HG03175 (cell line): ENCODE results near the gene ADAM12.

Experiments used
- ATAC-seq: cut with Tn5 transposase; IDR thresholded peaks from one replicate; pipeline ENCODE4 v1.9.1; 2021; ENCODE audit warnings: mild to moderate bottlenecking, moderate library complexity; ENCODE audit not compliant: unreplicated experiment

Gene ADAM12

GRCh38 chr10:126324826-126325225 is 63.5 kb downstream of the ADAM12 start:
- no peak for ATAC-seq

DNA sequence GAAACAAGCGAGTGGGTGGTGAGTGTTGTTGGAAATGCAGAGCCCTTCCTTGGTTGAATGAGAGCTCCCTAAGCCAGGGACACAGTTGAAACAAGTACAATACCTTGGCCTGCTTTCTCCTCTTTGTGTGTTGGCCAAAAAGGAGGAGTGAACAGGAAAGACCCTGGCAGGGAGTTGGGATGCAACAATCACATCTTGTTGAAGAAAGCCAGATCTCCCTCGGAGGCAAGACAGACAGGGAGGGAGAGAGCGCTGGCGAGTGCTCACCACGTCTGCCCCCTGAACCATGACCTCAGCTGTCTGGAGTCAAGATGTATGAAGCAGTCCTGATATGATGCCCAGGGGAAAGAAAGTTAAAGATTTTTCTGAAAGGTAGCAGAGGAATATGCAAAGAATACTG is 66.8 kb downstream of the ADAM12 start:
- ATAC-seq = no peak

DNA sequence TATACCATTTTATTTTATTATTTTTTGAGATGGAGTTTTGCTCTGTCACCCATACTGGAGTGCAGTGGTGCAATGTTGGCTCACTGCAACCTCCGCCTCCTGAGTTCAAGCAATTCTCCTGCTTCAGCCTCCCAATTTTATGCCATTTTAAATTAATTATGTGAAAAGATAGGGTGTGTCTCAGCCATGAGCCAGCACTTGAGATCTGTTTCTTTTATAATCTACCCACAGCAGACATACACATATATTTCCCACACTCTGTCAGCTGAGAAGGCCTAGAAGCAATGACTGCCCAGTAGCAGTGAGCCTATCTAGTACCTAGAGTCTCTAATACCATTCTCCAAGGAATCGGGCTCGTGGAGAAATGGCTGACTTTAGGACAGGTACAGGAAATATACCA is 70.5 kb downstream of the ADAM12 start:
- no peak for ATAC-seq

DNA sequence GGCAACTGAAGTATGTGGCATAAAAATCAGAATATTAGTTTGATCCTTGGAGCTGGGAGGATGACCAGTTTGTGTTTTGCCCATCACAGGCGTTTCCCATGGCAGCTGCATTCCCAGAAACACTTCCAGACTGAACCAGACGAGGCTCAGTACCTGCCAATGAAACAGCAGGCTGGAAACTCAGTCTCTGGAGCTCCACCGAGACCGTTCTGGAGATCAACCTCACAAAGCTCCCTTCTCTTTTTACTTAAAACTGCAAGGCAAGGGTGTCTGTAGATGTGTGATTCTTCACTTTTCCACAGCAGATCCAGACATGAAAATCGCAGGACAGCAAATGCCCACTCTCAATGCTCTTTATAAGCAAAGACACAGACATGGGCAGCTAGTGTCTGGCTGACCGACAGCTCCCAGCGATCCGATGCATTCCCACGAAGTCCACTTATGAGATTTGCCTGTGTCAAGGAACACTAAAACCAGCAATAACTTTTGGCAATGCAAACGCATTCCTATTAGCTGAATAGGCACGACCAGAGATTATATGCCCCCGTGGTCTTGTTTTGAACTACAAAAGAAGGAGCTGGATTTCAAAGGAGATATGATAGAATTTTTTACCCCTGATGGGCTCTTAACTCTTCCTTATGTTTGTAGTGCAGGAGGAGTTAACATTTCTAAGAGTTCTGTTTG is 72.6 kb downstream of the ADAM12 start:
- ATAC-seq = no peak

- ATAC-seq = no peak
Observed at GRCh38 chr10:126314863-126315493, 73.3 kb downstream of the ADAM12 start.

DNA sequence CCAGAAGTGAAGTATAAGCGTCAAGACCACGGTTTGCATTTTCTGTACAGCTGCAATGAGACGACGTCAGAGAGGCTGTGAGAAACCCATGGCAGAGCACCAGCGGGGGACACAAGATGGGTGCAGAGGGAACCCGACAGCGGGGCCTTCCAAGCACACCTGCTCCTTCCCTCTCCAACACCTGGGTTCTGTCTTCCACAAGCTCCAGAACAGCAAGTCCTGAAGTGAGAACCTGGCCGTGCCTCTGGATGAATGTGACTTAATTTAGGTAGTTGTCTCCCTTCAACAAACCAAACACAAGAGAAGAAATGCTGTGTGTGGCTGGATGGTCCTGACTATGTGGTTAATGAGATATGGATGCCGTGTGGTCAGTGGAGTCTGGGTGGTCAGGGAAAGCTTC is 76.1 kb downstream of the ADAM12 start:
- no peak for ATAC-seq

DNA sequence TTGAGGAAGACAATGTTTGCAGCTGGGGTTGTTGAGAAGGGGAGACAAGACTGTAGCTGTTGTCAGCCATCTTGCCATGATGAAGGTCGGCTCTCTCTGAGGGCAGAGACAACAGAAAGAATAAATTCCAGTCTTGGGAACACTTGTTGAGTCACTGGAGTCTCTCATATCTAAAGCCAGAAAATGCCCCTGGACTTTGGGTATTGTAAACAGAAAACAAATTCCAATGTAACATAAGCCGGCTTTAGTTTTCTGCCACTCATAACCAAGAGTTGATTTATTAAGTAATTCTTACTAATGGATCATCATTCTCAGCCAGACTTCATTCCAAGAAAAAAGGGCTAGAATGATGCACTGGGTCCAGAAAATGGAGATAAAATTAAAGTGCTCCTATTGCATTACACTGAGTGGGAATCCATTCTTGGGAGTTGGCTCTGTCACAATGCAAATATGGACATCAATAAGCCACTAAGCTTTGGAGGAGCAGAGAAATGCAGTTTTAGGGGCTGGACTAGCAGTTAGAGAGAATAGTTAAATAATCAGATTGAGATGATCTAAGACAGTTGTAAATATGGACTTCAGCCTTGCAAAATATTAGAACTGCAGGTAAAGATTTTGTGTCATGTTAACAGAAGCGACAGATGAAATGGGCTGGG is 78.9 kb downstream of the ADAM12 start:
- ATAC-seq = no peak

DNA sequence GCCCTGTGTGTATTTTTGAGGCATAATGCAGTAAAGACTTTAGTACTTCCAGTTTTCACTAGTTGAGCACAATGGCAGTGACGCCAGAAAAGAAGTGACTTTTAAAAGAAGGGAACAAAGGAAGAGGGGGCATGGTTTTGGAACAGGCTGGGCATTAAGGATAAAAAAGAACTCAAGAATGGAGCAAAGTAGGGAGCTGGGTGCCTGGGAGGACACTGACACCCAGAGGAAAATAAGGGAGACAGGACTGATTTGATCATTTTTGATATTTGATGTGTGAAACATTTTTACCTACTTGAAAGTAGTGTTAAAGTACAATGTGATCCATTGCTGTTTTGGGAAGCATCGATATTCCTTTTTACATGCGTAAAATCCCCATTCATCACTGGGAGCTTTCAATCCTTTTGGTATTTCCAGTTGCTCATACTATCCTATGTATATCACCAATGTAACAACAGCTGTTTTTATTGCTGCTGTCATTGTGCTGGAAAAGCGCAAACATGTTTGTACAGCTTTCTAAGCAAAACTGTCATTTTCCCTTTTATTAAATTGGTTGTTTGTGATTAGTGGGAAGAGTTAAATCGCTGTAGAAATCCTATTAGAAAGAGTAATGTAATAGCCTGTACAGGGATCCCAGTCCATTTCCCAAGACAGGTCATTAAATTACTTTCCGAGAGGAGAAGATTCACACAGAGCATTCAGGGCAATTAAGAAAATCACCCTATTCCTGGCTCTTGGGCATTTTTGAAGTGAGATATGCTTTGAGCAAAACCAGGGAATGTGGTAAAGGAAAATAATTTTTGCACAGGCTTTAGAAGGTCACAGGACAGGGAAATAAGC is 85.2 kb downstream of the ADAM12 start:
- ATAC-seq = no peak

DNA sequence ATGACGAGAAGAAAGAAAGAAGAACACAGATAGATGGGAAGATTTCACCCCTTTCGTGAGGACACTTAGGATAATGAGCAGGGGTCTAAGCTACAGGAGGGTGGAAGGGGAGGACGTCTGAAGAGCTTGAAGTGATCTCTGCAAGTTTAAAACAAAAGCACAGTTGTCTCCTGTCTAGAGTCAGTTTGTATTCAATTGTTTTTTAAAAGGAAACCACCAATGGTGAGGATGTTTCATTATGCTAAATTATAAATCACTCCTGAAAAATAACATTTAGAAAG is 85.9 kb downstream of the ADAM12 start:
- ATAC-seq = no peak

GRCh38 chr10:126301701-126302475 is 86.4 kb downstream of the ADAM12 start:
- no peak for ATAC-seq

GRCh38 chr10:126294451-126294850 is 93.8 kb downstream of the ADAM12 start:
- ATAC-seq = no peak

- ATAC-seq = no peak
Observed at GRCh38 chr10:126290232-126290631, 98.0 kb downstream of the ADAM12 start.

DNA sequence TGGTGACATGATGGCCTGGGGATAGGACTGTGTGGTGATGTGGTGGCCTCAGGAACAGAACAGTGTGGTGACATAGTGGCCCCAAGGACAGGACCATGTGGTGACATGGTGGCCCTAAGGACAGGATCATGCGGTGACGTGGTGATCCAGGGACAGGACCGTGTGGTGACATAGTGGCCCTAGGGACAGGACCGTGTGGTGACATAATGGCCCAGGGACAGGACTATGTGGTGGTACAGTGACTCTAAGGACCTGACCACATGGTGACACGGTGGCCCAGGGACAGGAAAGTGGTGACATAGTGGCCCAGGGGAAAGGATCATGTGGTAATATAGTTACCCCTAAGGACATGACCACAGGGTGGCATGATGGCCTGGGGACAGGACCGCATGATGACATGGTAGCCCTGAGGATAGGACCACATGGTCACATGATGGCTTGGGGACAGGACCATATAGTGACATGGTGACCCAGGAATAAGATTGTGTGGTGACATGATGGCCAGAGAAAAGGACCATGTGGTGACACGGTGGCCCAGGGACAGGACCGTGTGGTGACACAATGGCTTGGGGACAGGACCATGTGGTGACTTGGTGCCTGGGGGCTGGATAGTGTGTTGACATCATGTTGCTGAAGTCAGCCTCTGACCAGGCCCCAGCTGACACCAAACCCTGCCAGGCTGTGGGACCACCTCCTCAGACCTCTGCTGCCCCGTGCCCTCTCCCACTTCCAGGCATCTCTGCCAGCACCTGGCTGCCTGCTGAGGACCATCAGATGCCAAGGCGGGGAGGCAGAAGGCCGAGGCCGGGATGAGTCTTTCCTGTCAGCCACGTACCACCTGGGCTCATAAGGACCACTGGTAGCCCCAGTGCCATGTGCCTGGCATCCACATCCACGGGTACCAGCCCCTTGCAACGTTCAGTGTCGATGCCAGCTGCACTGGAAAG is 99.5 kb downstream of the ADAM12 start:
- no peak for ATAC-seq

- ATAC-seq = no peak
Observed at GRCh38 chr10:126286256-126286780, 102.0 kb downstream of the ADAM12 start.

DNA sequence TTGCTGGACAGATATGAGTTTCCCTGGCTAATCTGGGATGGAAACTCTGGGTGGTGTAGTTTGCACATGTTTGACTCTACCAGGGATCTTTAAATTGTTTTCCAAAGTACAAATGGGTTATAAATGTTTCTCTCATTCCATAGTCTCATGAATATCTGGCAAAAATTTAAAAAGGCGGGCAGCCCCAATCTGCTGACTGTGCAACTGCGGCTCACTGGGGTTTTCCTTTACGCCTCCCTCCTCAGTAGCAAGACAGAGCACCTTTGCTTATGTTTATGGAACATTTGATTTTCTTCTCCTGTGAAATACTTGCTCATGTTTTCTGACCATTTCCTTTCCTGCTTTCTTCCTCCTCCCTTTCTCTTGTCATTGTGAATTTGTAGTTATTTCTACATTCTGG is 105.0 kb downstream of the ADAM12 start:
- no peak for ATAC-seq

DNA sequence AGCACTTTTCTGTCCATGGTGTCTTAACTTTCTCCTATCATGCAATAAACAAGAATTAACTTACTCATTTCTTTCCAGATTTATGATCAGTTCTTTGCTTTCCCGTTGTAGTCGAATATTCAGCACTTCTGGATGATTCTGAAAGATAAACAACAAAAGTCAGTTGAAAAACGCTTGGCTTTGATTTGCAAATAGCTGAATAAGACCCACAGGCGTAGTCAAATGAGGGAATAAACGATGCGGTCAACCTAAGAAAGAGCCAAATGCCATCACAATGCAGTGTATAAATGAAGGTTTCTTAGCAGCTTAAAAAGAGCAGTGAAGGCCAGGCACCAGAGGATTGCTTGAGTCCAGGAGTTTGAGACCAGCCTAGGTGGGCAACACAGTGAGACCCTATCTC is 109.4 kb downstream of the ADAM12 start:
- ATAC-seq = no peak

GRCh38 chr10:126277181-126277580 is 111.1 kb downstream of the ADAM12 start:
- ATAC-seq = no peak

DNA sequence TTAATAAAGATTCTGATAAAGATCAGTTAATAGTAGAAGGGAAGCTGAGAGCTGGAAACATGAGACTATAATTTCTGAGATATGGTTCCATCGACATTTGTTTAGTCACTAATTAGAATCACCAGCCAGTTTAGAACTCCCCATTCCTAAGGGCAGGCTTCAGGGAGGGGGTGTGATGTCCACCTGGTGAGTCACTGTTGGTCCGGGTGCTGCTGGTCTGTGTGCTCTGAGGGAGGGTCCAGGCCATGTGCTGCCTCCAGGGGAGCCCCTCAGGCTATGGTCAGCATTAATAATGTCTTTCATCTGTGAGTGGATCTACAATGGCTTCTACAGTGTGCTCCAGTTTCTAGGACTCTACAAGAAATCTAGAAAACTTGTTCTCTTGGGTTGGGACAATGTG is 115.8 kb downstream of the ADAM12 start:
- ATAC-seq = no peak

DNA sequence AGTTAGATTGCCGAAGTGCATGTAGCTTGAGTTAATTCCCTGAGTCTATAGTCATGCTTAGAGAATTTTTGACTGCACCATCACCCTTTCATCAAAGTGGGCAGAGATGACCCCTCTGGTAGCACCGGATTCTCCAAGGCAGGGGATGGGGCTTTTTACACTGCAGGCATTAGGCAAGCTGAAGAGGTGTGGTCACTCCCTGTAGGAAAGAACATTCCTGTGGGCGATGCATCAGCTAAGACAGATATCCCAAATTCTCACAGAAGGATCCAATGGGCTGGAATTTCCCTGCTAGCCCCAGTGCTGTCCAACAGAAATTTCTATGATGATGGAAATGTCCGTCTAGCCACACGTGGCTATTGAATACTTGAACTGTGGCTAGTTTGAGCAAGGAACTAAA is 118.2 kb downstream of the ADAM12 start:
- no peak for ATAC-seq
